K562 (cell line): ENCODE measurements around the gene PRM3. TPM values are rescaled to one million over a fixed set of nuclear protein-coding genes. Genes with fewer than 3 reads are reported as not detected.
A peak's percentile ranks its signal among the peaks of the same experiment; 100 is the strongest.

Source experiments
- AFF1 ChIP-seq, 2 experiments: fragments of 450-650 bp; IDR thresholded peaks; 2 replicates each; pipeline ENCODE4 v1.6.1; 2018; ENCODE audit warnings: mild to moderate bottlenecking in 2 of 2, low read depth in 1 of 2; ENCODE audit not compliant: partially characterized antibody in 2 of 2
- ATF7 ChIP-seq: fragments of 450-650 bp; IDR thresholded peaks from 2 replicates; pipeline ENCODE4 v1.7.1; 2014; ENCODE audit warnings: mild to moderate bottlenecking, moderate library complexity
- ELF4 ChIP-seq: fragments of 450-650 bp; formaldehyde crosslinking; IDR thresholded peaks from 2 replicates; pipeline ENCODE4 v1.4.0; 2022; ENCODE audit warnings: missing genetic modification characterization
- HEY1 ChIP-seq: fragments of 250-450 bp; sonication (Bioruptor Pico); IDR thresholded peaks from 2 replicates; pipeline ENCODE4 v1.5.0; 2020; ENCODE audit warnings: mild to moderate bottlenecking, moderate library complexity, borderline replicate concordance
- MBD1 ChIP-seq: fragments of 250-450 bp; sonication (Bioruptor Pico); IDR thresholded peaks from 2 replicates; pipeline ENCODE4 v1.8.0; 2022; ENCODE audit warnings: inconsistent platforms
- RREB1 ChIP-seq: fragments of 250-450 bp; sonication (Bioruptor Pico); IDR thresholded peaks from 2 replicates; pipeline ENCODE4 v1.4.0; 2020
- TBP ChIP-seq: optimal IDR thresholded peaks from 2 replicates; pipeline ENCODE3; 2011; ENCODE audit warnings: low read depth, low read length, improper control_type of control experiment
- TSHZ1 ChIP-seq: fragments of 250-450 bp; sonication (Bioruptor Pico); IDR thresholded peaks from 2 replicates; pipeline ENCODE4 v1.4.0; 2020; ENCODE audit warnings: mild to moderate bottlenecking, moderate library complexity
- ZFX ChIP-seq: sonication (generic); formaldehyde crosslinking; IDR thresholded peaks from 2 replicates; pipeline ENCODE4 v1.8.0; 2022; ENCODE audit warnings: mild to moderate bottlenecking, missing genetic modification reagents, moderate library complexity
- ZNF133 ChIP-seq: fragments of 250-450 bp; sonication (Bioruptor Pico); IDR thresholded peaks from 2 replicates; pipeline ENCODE4 v1.4.0; 2020; ENCODE audit warnings: mild to moderate bottlenecking
- polyA plus RNA-seq, 8 experiments: library from polyadenylated mRNA; depleted of rRNA in 4 of 8; stranded (reverse) in 5 of 8; unstranded in 3 of 8; fragments of >200 nt; fragmentation: Nextera tagmentation in 2 of 8; fragmentation: Illumina TruSeq in 1 of 8; extraction: Ambion mirVana in 2 of 8; extraction: Trizol in 1 of 8; gene quantifications; 2 replicates each; pipeline versions ENCODE4 v1.2.1 to v1.2.3, GENCODE V29; 2011 to 2014; ENCODE audit warnings: inconsistent platforms in 1 of 8, missing spikeins in 1 of 8
- total RNA-seq, 7 experiments: library from RNA; depleted of rRNA in 6 of 7; stranded (reverse); fragments of >200 nt in 6 of 7; fragmentation: Illumina TruSeq in 2 of 7; extraction: Trizol in 2 of 7; gene quantifications; 2 replicates each; pipeline versions ENCODE4 v1.2.1 to v1.2.3, GENCODE V29; 2011 to 2021; ENCODE audit warnings: low replicate concordance in 1 of 7

PRM3 gene
- total and polyA plus RNA-seq, 9 of the 15 experiments (the other 6 are each of a cell fraction or from before 2014, with no cell fraction given) = not detected

GRCh38 chr16:11224096-11224893 lies 49.1 kb downstream of the PRM3 start (continued):
- no peak for TF ChIP-seq TSHZ1 (CRISPR knock-in tag)
- TF ChIP-seq RREB1 = no peak
- peak; percentile 26 for TF ChIP-seq TBP
- no peak for TF ChIP-seq AFF1 (IDR thresholded peaks at IDR 0.05; ENCODE audit: low read depth in 1 of 2, partially characterized antibody in 2 of 2)
- TF ChIP-seq ELF4 = no peak
- TF ChIP-seq ZFX (CRISPR knock-in tag) = peak; percentile 44
- no peak for TF ChIP-seq ZNF133 (CRISPR knock-in tag)
- 0 out of 2 replicates have a peak, but pooled peaks have one; percentile 50 for TF ChIP-seq ATF7
- TF ChIP-seq HEY1 = no peak
- no peak for TF ChIP-seq MBD1 (CRISPR knock-in tag)
